ENCODE results near the gene CYBA. TPM values are rescaled to one million over a fixed set of nuclear protein-coding genes. Genes with fewer than 3 reads are reported as not detected.
A peak's percentile ranks its signal among the peaks of the same experiment; 100 is the strongest.

The CYBA gene
- total RNA-seq, 1 donor from 2014 or later = 140 TPM

DNA sequence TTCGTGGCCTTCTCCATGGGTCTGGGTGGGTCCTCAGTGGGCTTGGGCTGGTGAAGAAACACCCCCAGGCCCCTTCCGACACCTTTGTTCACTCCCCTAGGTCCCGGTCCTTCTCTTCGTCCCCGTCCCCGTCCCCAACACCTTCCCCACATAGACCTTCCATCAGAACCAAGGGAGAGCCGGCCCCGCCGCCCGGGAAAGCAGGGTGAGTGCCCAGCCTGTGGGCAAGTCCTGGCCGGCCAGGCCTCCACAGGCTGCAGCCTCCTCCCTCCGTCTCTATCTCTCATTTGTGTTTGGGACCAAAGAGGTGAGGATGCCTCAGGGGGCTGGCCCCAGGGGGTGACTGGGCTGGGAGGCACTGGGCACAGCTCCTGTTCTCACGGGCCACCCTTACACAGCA lies 27.0 kb downstream of the CYBA start:
- H3K27me3 Mint-ChIP-seq (ENCODE audit: unreplicated experiment) = peaks cover 6% of the 10 kb centered on the region
- TF ChIP-seq, protein P1, sequence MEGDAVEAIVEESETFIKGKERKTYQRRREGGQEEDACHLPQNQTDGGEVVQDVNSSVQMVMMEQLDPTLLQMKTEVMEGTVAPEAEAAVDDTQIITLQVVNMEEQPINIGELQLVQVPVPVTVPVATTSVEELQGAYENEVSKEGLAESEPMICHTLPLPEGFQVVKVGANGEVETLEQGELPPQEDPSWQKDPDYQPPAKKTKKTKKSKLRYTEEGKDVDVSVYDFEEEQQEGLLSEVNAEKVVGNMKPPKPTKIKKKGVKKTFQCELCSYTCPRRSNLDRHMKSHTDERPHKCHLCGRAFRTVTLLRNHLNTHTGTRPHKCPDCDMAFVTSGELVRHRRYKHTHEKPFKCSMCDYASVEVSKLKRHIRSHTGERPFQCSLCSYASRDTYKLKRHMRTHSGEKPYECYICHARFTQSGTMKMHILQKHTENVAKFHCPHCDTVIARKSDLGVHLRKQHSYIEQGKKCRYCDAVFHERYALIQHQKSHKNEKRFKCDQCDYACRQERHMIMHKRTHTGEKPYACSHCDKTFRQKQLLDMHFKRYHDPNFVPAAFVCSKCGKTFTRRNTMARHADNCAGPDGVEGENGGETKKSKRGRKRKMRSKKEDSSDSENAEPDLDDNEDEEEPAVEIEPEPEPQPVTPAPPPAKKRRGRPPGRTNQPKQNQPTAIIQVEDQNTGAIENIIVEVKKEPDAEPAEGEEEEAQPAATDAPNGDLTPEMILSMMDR (IDR thresholded peaks at IDR 0.05; ENCODE audit: unreplicated experiment) = no peak
- peaks cover 21% of the 10 kb centered on the region for H3K36me3 Mint-ChIP-seq (ENCODE audit: low read depth, unreplicated experiment)
- no peak overlapping the region for H3K27ac Mint-ChIP-seq (ENCODE audit: unreplicated experiment)
- DNase-seq (ENCODE audit: low spot score) = no peak
- no peaks in the 10 kb centered on the region for H3K9me3 Mint-ChIP-seq (ENCODE audit: unreplicated experiment)
- H3K4me3 Mint-ChIP-seq (ENCODE audit: unreplicated experiment) = no peak overlapping the region
- peaks cover 4% of the 10 kb centered on the region for H3K4me1 Mint-ChIP-seq (ENCODE audit: unreplicated experiment)

GRCh38 chr16:88622866-88623265 lies 28.0 kb downstream of the CYBA start:
- no peak for DNase-seq (ENCODE audit: low spot score)
- no peak overlapping the region for H3K27ac Mint-ChIP-seq (ENCODE audit: unreplicated experiment)
- peaks cover 6% of the 10 kb centered on the region for H3K27me3 Mint-ChIP-seq (ENCODE audit: unreplicated experiment)
- H3K9me3 Mint-ChIP-seq (ENCODE audit: unreplicated experiment) = no peaks in the 10 kb centered on the region
- H3K4me3 Mint-ChIP-seq (ENCODE audit: unreplicated experiment) = peak overlapping the region; percentile 60
- TF ChIP-seq, protein P1 (IDR thresholded peaks at IDR 0.05; ENCODE audit: unreplicated experiment) = no peak
- H3K36me3 Mint-ChIP-seq (ENCODE audit: low read depth, unreplicated experiment) = peaks cover 19% of the 10 kb centered on the region
- H3K4me1 Mint-ChIP-seq (ENCODE audit: unreplicated experiment) = peaks cover 4% of the 10 kb centered on the region

- DNase-seq (ENCODE audit: low spot score) = no peak
- TF ChIP-seq, protein P1 (IDR thresholded peaks at IDR 0.05; ENCODE audit: unreplicated experiment) = no peak
- Mint-ChIP-seq H3K36me3 (ENCODE audit: low read depth, unreplicated experiment) (peaks cover 16% of the 10 kb centered on the region), H3K9me3 (ENCODE audit: unreplicated experiment) (no peaks in the 10 kb centered on the region), H3K4me1 (ENCODE audit: unreplicated experiment) (no peaks in the 10 kb centered on the region), H3K4me3 (ENCODE audit: unreplicated experiment) (no peak overlapping the region), H3K27me3 (ENCODE audit: unreplicated experiment) (peaks cover 6% of the 10 kb centered on the region), H3K27ac (ENCODE audit: unreplicated experiment) (no peak overlapping the region)
These were observed 28.7 kb downstream of the CYBA start for GRCh38 chr16:88622125-88622524.

DNA sequence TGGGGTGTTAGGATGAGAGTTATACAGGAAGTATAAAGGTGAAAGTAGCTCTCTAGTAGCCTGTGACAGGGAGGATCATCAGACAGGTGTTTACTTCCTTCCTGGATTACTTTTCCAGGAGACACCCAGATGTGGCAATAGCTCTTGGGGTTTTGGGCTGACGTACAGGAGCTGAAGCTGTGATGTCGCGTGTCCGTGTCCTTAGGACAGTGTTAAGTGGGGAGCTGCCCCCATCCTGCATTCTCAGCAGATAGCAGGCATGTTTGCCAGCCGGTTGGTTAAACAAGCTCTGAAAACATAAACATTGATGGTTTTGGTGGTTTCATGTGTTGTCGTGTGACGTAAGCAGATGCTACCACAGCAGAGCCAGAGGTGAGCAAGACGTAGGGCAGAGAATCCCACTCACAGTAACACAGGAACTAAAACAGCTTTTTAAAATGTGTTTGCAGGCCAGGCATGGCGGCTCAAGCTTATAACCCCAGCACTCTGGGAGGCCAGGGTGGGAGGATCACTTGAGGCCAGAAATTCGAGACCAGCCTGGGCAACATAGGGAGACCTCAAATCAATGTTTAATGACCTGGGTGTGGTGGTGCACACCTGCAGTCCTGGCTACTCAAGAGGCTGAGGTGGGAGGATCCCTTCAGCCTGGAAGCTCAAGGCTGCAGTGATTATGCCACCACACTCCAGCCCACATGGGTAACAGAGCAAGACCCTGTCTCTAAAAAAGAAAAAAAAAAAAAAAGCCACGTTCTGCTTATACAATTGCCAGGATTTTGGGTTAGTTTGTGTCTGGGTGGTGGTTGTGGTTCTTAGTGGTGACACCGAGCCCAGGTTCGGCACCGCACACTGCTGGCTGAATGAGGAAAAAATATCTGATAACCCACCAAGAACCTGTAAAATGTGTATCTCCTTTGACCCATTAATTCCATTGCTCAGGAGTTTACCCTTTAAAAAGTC lies 30.7 kb downstream of the CYBA start:
- Mint-ChIP-seq H3K36me3 (ENCODE audit: low read depth, unreplicated experiment) (peaks cover 19% of the 10 kb centered on the region), H3K4me1 (ENCODE audit: unreplicated experiment) (peaks cover 16% of the 10 kb centered on the region), H3K9me3 (ENCODE audit: unreplicated experiment) (no peaks in the 10 kb centered on the region), H3K27ac (ENCODE audit: unreplicated experiment) (no peak overlapping the region), H3K4me3 (ENCODE audit: unreplicated experiment) (no peak overlapping the region), H3K27me3 (ENCODE audit: unreplicated experiment) (peaks cover 12% of the 10 kb centered on the region)
- TF ChIP-seq, protein P1 (IDR thresholded peaks at IDR 0.05; ENCODE audit: unreplicated experiment) = no peak
- DNase-seq (ENCODE audit: low spot score) = no peak

Data from endothelial cell (in vitro differentiated cells).